ENCODE measurements around the gene PROC.

The PROC gene

GRCh38 chr2:127426501-127427354 is 8.5 kb downstream of the PROC start:
- peaks cover 6 to 24% (median 18%) of the 10 kb centered on the region in 5 donors for H3K27me3 ChIP-seq (ENCODE audit: control insufficient read depth in 5 of 5, insufficient read depth in 4 of 5, low read length in 5 of 5)
- peaks cover 0 to 14% (median 11%) of the 10 kb centered on the region in 5 donors for H3K4me1 ChIP-seq (ENCODE audit: control insufficient read depth in 5 of 5, insufficient read depth in 5 of 5, low read length in 5 of 5)
- H3K4me3 ChIP-seq (ENCODE audit: low read depth in 1 of 5, low read length in 5 of 5) = no peak overlapping the region
- no peak overlapping the region for H3K9ac ChIP-seq (ENCODE audit: low read length in 5 of 5)
- no peak overlapping the region for H3K27ac ChIP-seq (ENCODE audit: low read depth, low read length)
- H3K36me3 ChIP-seq (ENCODE audit: control insufficient read depth in 5 of 5, insufficient read depth in 5 of 5, low read length in 5 of 5) = no peaks in the 10 kb centered on the region
- no peaks in the 10 kb centered on the region for H3K9me3 ChIP-seq (ENCODE audit: control insufficient read depth in 5 of 5, low read length in 5 of 5)

GRCh38 chr2:127427376-127428056 is 9.3 kb downstream of the PROC start:
- Histone ChIP-seq H3K9me3 (ENCODE audit: control insufficient read depth in 5 of 5, low read length in 5 of 5) (no peaks in the 10 kb centered on the region), H3K4me3 (ENCODE audit: low read depth in 1 of 5, low read length in 5 of 5) (no peak overlapping the region), H3K36me3 (ENCODE audit: control insufficient read depth in 5 of 5, insufficient read depth in 5 of 5, low read length in 5 of 5) (no peaks in the 10 kb centered on the region), H3K27me3 (ENCODE audit: control insufficient read depth in 5 of 5, insufficient read depth in 4 of 5, low read length in 5 of 5) (peaks cover 0 to 16% (median 11%) of the 10 kb centered on the region in 5 donors), H3K4me1 (ENCODE audit: control insufficient read depth in 5 of 5, insufficient read depth in 5 of 5, low read length in 5 of 5) (peaks cover 0 to 12% (median 11%) of the 10 kb centered on the region in 5 donors), H3K27ac (ENCODE audit: low read depth, low read length) (no peak overlapping the region), H3K9ac (ENCODE audit: low read length in 5 of 5) (no peak overlapping the region)

DNA sequence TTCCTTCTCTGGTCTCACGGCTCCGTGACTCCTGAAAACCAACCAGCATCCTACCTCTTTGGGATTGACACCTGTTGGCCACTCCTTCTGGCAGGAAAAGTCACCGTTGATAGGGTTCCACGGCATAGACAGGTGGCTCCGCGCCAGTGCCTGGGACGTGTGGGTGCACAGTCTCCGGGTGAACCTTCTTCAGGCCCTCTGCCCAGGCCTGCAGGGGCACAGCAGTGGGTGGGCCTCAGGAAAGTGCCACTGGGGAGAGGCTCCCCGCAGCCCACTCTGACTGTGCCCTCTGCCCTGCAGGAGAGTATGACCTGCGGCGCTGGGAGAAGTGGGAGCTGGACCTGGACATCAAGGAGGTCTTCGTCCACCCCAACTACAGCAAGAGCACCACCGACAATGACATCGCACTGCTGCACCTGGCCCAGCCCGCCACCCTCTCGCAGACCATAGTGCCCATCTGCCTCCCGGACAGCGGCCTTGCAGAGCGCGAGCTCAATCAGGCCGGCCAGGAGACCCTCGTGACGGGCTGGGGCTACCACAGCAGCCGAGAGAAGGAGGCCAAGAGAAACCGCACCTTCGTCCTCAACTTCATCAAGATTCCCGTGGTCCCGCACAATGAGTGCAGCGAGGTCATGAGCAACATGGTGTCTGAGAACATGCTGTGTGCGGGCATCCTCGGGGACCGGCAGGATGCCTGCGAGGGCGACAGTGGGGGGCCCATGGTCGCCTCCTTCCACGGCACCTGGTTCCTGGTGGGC is 10.0 kb downstream of the PROC start:
- Histone ChIP-seq H3K9me3 (ENCODE audit: control insufficient read depth in 5 of 5, low read length in 5 of 5) (no peaks in the 10 kb centered on the region), H3K27ac (ENCODE audit: low read depth, low read length) (no peak overlapping the region), H3K4me1 (ENCODE audit: control insufficient read depth in 5 of 5, insufficient read depth in 5 of 5, low read length in 5 of 5) (peaks cover 0 to 6% (median 6%) of the 10 kb centered on the region in 5 donors), H3K4me3 (ENCODE audit: low read depth in 1 of 5, low read length in 5 of 5) (no peak overlapping the region), H3K9ac (ENCODE audit: low read length in 5 of 5) (no peak overlapping the region), H3K36me3 (ENCODE audit: control insufficient read depth in 5 of 5, insufficient read depth in 5 of 5, low read length in 5 of 5) (no peaks in the 10 kb centered on the region), H3K27me3 (ENCODE audit: control insufficient read depth in 5 of 5, insufficient read depth in 4 of 5, low read length in 5 of 5) (peaks cover 0 to 11% (median 5%) of the 10 kb centered on the region in 5 donors)

DNA sequence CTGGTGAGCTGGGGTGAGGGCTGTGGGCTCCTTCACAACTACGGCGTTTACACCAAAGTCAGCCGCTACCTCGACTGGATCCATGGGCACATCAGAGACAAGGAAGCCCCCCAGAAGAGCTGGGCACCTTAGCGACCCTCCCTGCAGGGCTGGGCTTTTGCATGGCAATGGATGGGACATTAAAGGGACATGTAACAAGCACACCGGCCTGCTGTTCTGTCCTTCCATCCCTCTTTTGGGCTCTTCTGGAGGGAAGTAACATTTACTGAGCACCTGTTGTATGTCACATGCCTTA is 10.5 kb downstream of the PROC start:
- H3K36me3 ChIP-seq (ENCODE audit: control insufficient read depth in 5 of 5, insufficient read depth in 5 of 5, low read length in 5 of 5) = no peaks in the 10 kb centered on the region

GRCh38 chr2:127429291-127429690 is 11.1 kb downstream of the PROC start:
- peaks cover 0 to 11% (median 0%) of the 10 kb centered on the region in 5 donors for H3K27me3 ChIP-seq (ENCODE audit: control insufficient read depth in 5 of 5, insufficient read depth in 4 of 5, low read length in 5 of 5)
- no peaks in the 10 kb centered on the region for H3K36me3 ChIP-seq (ENCODE audit: control insufficient read depth in 5 of 5, insufficient read depth in 5 of 5, low read length in 5 of 5)
- no peak overlapping the region for H3K4me3 ChIP-seq (ENCODE audit: low read depth in 1 of 5, low read length in 5 of 5)
- H3K27ac ChIP-seq (ENCODE audit: low read depth, low read length) = no peak overlapping the region
- H3K9ac ChIP-seq (ENCODE audit: low read length in 5 of 5) = no peak overlapping the region
- no peaks in the 10 kb centered on the region for H3K4me1 ChIP-seq (ENCODE audit: control insufficient read depth in 5 of 5, insufficient read depth in 5 of 5, low read length in 5 of 5)
- H3K9me3 ChIP-seq (ENCODE audit: control insufficient read depth in 5 of 5, low read length in 5 of 5) = no peaks in the 10 kb centered on the region

More for the DNA sequence above, 10.5 kb downstream of the PROC start:
- Histone ChIP-seq H3K27me3 (ENCODE audit: control insufficient read depth in 5 of 5, insufficient read depth in 4 of 5, low read length in 5 of 5) (peaks cover 0 to 11% (median 0%) of the 10 kb centered on the region in 5 donors), H3K4me3 (ENCODE audit: low read depth in 1 of 5, low read length in 5 of 5) (no peak overlapping the region), H3K27ac (ENCODE audit: low read depth, low read length) (no peak overlapping the region), H3K4me1 (ENCODE audit: control insufficient read depth in 5 of 5, insufficient read depth in 5 of 5, low read length in 5 of 5) (peaks cover 0 to 1% (median under 1%) of the 10 kb centered on the region in 5 donors), H3K9ac (ENCODE audit: low read length in 5 of 5) (no peak overlapping the region), H3K9me3 (ENCODE audit: control insufficient read depth in 5 of 5, low read length in 5 of 5) (no peaks in the 10 kb centered on the region)

DNA sequence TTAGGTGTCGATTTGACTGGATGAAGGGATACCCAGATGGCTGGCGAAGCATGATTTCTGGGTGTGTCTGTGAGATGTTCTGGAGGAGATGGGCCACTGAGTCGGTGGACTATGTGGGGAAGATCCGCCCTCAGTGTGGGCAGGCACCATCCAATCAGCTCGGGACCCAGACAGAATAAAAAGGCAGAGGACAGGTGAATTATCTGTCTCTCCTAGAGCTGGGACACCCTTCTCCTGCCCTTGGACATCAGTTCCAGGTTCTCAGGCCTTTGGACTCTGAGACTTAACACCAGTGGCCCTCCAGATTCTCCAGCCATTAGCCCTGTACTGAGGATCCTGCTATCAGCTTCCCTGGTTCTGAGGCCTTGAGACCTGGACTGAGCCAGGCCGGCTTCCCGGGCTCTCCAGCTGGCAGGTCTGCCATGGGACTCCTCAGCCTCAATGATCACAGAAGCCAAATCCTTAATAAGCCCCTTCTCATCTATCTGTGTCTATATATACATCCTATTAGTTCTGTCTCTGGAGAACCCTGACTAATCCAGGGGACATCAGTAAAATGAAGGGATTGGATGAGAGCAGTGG is 11.7 kb downstream of the PROC start:
- Histone ChIP-seq H3K4me1 (ENCODE audit: control insufficient read depth in 5 of 5, insufficient read depth in 5 of 5, low read length in 5 of 5) (no peaks in the 10 kb centered on the region), H3K9ac (ENCODE audit: low read length in 5 of 5) (no peak overlapping the region), H3K27me3 (ENCODE audit: control insufficient read depth in 5 of 5, insufficient read depth in 4 of 5, low read length in 5 of 5) (peaks cover 0 to 10% (median 0%) of the 10 kb centered on the region in 5 donors), H3K9me3 (ENCODE audit: control insufficient read depth in 5 of 5, low read length in 5 of 5) (no peaks in the 10 kb centered on the region), H3K4me3 (ENCODE audit: low read depth in 1 of 5, low read length in 5 of 5) (no peak overlapping the region), H3K27ac (ENCODE audit: low read depth, low read length) (no peak overlapping the region), H3K36me3 (ENCODE audit: control insufficient read depth in 5 of 5, insufficient read depth in 5 of 5, low read length in 5 of 5) (no peaks in the 10 kb centered on the region)

- Histone ChIP-seq H3K9me3 (ENCODE audit: control insufficient read depth in 5 of 5, low read length in 5 of 5) (no peaks in the 10 kb centered on the region), H3K4me1 (ENCODE audit: control insufficient read depth in 5 of 5, insufficient read depth in 5 of 5, low read length in 5 of 5) (no peaks in the 10 kb centered on the region), H3K36me3 (ENCODE audit: control insufficient read depth in 5 of 5, insufficient read depth in 5 of 5, low read length in 5 of 5) (no peaks in the 10 kb centered on the region), H3K27me3 (ENCODE audit: control insufficient read depth in 5 of 5, insufficient read depth in 4 of 5, low read length in 5 of 5) (no peaks in the 10 kb centered on the region), H3K4me3 (ENCODE audit: low read depth in 1 of 5, low read length in 5 of 5) (no peak overlapping the region), H3K9ac (ENCODE audit: low read length in 5 of 5) (no peak overlapping the region), H3K27ac (ENCODE audit: low read depth, low read length) (no peak overlapping the region)
Measured at GRCh38 chr2:127431408-127432023, 13.3 kb downstream of the PROC start.

DNA sequence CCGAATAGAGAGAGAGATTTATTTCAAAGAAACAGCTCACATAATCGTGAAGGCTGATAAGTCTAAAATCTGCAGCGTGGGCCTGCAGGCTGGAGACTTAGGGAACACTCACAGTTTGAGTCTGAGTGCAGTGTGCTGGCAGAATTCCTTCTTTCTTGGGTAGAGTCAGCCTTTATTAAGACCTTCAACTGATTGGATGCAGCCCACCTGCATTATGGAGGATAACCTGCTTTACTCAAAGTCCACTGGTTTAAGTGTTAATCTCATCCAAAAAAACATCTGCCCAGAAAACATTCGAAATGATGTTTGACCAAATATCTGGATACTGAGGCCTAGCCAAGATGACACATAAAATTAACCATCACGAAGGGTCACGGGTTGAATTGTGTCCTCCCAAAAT is 16.3 kb downstream of the PROC start:
- Histone ChIP-seq H3K4me3 (ENCODE audit: low read depth in 1 of 5, low read length in 5 of 5) (no peak overlapping the region), H3K27me3 (ENCODE audit: control insufficient read depth in 5 of 5, insufficient read depth in 4 of 5, low read length in 5 of 5) (no peaks in the 10 kb centered on the region), H3K4me1 (ENCODE audit: control insufficient read depth in 5 of 5, insufficient read depth in 5 of 5, low read length in 5 of 5) (no peaks in the 10 kb centered on the region), H3K36me3 (ENCODE audit: control insufficient read depth in 5 of 5, insufficient read depth in 5 of 5, low read length in 5 of 5) (no peaks in the 10 kb centered on the region), H3K9me3 (ENCODE audit: control insufficient read depth in 5 of 5, low read length in 5 of 5) (peaks cover 0 to 5% (median under 1%) of the 10 kb centered on the region in 5 donors), H3K27ac (ENCODE audit: low read depth, low read length) (no peak overlapping the region), H3K9ac (ENCODE audit: low read length in 5 of 5) (no peak overlapping the region)

GRCh38 chr2:127437056-127437455 is 18.8 kb downstream of the PROC start:
- Histone ChIP-seq H3K9ac (ENCODE audit: low read length in 5 of 5) (no peak overlapping the region), H3K4me3 (ENCODE audit: low read depth in 1 of 5, low read length in 5 of 5) (no peak overlapping the region), H3K27ac (ENCODE audit: low read depth, low read length) (no peak overlapping the region), H3K9me3 (ENCODE audit: control insufficient read depth in 5 of 5, low read length in 5 of 5) (peaks cover 0 to 15% (median 12%) of the 10 kb centered on the region in 5 donors), H3K36me3 (ENCODE audit: control insufficient read depth in 5 of 5, insufficient read depth in 5 of 5, low read length in 5 of 5) (no peaks in the 10 kb centered on the region), H3K4me1 (ENCODE audit: control insufficient read depth in 5 of 5, insufficient read depth in 5 of 5, low read length in 5 of 5) (no peaks in the 10 kb centered on the region), H3K27me3 (ENCODE audit: control insufficient read depth in 5 of 5, insufficient read depth in 4 of 5, low read length in 5 of 5) (no peaks in the 10 kb centered on the region)

Data from subcutaneous abdominal adipose tissue (tissue), 5 donors.